Glutamatergic neuron (in vitro differentiated cells): ENCODE data around the gene C1orf122. TPM values are rescaled to one million over a fixed set of nuclear protein-coding genes. Genes with fewer than 3 reads are reported as not detected.

ENCODE experiments used
- DNase-seq: peaks from one replicate; pipeline ENCODE4 v3.0.0; 2022
- H3K27ac Mint-ChIP-seq: one replicate; pipeline ENCODE4 v1.8.0; 2020; ENCODE audit warnings: mild to moderate bottlenecking, mixed read lengths, inconsistent platforms; ENCODE audit not compliant: unreplicated experiment
- H3K27me3 Mint-ChIP-seq: one replicate; pipeline ENCODE4 v1.8.0; 2020; ENCODE audit warnings: mild to moderate bottlenecking, moderate library complexity, mixed read lengths, inconsistent platforms; ENCODE audit not compliant: unreplicated experiment
- H3K36me3 Mint-ChIP-seq: one replicate; pipeline ENCODE4 v1.8.0; 2020; ENCODE audit warnings: mild to moderate bottlenecking, mixed read lengths, inconsistent platforms; ENCODE audit not compliant: unreplicated experiment
- H3K4me1 Mint-ChIP-seq: one replicate; pipeline ENCODE4 v1.8.0; 2020; ENCODE audit warnings: mild to moderate bottlenecking, low read depth, mixed read lengths, inconsistent platforms; ENCODE audit not compliant: unreplicated experiment
- H3K4me3 Mint-ChIP-seq: one replicate; pipeline ENCODE4 v1.8.0; 2020; ENCODE audit warnings: mild to moderate bottlenecking, mixed read lengths, inconsistent platforms; ENCODE audit not compliant: unreplicated experiment
- H3K9me3 Mint-ChIP-seq: one replicate; pipeline ENCODE4 v1.8.0; 2020; ENCODE audit warnings: mild to moderate bottlenecking, moderate library complexity, mixed read lengths, inconsistent platforms; ENCODE audit not compliant: unreplicated experiment
- total RNA-seq: library from RNA; stranded (reverse); fragmentation: NEBNext Ultra II Directional; extraction: Animal tissue kit (Norgen Biotek cat#: 25700); gene quantifications from one replicate; pipeline ENCODE4 v1.2.1, GENCODE V29; 2021; ENCODE audit not compliant: unreplicated experiment
- TF ChIP-seq, protein P1 (sequence below): fragments of 200-600 bp; sonication (generic); IDR thresholded peaks from one replicate; pipeline ENCODE4 v1.5.0; 2021; ENCODE audit not compliant: partially characterized antibody, unreplicated experiment

The C1orf122 gene
- total RNA-seq, 1 donor from 2014 or later, result 57.3 TPM

DNA sequence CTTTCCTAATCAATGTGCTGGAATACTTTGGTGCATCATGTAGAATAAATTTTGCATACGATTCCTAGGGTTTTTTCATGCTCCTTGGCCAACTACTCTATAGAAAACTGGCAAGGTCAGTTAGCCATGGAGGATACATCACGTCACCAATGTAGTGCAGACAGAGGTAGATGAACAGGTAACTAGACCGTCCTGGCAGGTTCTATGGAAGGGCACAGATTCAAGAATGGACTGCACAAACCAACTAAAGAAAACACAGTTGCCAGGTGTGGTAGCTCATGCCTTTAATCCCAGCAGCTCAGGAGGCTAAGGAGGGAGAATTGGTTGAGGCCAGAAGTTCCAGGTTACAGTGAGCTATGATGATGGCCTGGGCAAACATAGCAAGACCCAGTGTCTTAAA is 41.9 kb downstream of the C1orf122 start:
- no peaks in the 10 kb centered on the region for H3K4me1 Mint-ChIP-seq
- no peaks in the 10 kb centered on the region for H3K9me3 Mint-ChIP-seq
- no peak overlapping the region for H3K4me3 Mint-ChIP-seq
- DNase-seq, result no peak
- no peaks in the 10 kb centered on the region for H3K36me3 Mint-ChIP-seq
- H3K27ac Mint-ChIP-seq, result no peak overlapping the region
- TF ChIP-seq, protein P1, sequence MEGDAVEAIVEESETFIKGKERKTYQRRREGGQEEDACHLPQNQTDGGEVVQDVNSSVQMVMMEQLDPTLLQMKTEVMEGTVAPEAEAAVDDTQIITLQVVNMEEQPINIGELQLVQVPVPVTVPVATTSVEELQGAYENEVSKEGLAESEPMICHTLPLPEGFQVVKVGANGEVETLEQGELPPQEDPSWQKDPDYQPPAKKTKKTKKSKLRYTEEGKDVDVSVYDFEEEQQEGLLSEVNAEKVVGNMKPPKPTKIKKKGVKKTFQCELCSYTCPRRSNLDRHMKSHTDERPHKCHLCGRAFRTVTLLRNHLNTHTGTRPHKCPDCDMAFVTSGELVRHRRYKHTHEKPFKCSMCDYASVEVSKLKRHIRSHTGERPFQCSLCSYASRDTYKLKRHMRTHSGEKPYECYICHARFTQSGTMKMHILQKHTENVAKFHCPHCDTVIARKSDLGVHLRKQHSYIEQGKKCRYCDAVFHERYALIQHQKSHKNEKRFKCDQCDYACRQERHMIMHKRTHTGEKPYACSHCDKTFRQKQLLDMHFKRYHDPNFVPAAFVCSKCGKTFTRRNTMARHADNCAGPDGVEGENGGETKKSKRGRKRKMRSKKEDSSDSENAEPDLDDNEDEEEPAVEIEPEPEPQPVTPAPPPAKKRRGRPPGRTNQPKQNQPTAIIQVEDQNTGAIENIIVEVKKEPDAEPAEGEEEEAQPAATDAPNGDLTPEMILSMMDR, result no peak
- peaks cover 1% of the 10 kb centered on the region for H3K27me3 Mint-ChIP-seq

DNA sequence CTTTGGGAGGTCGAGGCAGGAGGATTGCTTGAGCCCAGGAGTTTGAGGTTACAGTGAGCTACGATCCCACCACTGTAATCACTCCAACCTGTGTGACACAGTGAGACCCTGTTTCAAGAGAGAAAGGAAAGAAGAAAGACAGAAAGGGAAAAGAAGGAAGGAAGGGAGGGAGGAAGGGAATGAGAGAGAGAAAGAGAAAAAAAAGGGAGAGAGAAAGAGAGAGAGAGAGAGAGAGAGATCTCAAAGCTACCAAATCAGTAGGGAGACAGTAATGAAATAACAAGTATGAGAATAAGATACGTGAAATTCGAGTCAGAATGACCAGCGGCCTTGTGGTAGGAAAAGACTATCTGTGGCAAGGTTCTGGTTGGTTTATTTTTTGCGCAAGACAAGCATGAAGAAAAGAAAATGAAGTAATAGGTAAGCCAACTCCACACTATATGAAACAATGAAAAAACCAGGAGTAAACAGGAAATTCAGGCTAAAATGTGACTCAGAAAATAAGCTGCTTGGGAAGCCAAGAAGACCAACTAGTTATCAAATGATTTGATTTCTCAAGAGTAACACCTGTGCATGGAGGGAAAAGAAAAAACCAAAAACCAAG is 42.9 kb downstream of the C1orf122 start:
- Mint-ChIP-seq H3K27ac (no peak overlapping the region), H3K4me1 (no peaks in the 10 kb centered on the region), H3K4me3 (no peak overlapping the region), H3K9me3 (no peaks in the 10 kb centered on the region), H3K27me3 (peaks cover 1% of the 10 kb centered on the region), H3K36me3 (no peaks in the 10 kb centered on the region)
- no peak for DNase-seq
- TF ChIP-seq, protein P1, result no peak

DNA sequence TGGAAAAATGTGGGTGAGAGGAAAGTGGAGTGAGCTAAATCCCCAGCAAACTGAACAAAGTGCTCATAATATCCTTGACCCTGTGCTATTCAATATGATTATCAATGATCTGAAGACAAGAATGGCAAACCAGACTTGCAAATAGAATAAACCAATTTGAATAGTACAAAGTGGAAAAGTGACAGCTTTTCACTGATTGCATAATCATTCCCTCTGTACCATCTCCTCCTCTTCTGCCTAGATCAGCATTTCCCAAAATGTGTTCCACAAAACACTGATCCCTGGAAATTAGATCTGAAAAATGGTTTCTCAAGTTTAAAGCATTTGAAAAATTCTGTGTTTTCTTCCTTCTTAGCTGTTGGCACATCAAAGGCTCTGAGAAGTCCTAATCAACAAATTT is 43.7 kb downstream of the C1orf122 start:
- Mint-ChIP-seq H3K27me3 (peaks cover 1% of the 10 kb centered on the region), H3K36me3 (no peaks in the 10 kb centered on the region), H3K27ac (no peak overlapping the region), H3K9me3 (no peaks in the 10 kb centered on the region), H3K4me3 (no peak overlapping the region), H3K4me1 (no peaks in the 10 kb centered on the region)
- no peak for DNase-seq
- TF ChIP-seq, protein P1, result no peak

GRCh38 chr1:37851782-37852210 is 44.2 kb downstream of the C1orf122 start:
- no peaks in the 10 kb centered on the region for H3K9me3 Mint-ChIP-seq
- DNase-seq, result no peak
- no peaks in the 10 kb centered on the region for H3K27me3 Mint-ChIP-seq
- no peak overlapping the region for H3K4me3 Mint-ChIP-seq
- TF ChIP-seq, protein P1, result no peak
- no peaks in the 10 kb centered on the region for H3K36me3 Mint-ChIP-seq
- H3K27ac Mint-ChIP-seq, result no peak overlapping the region
- H3K4me1 Mint-ChIP-seq, result no peaks in the 10 kb centered on the region

- Mint-ChIP-seq H3K9me3 (no peaks in the 10 kb centered on the region), H3K4me3 (no peak overlapping the region), H3K27me3 (no peaks in the 10 kb centered on the region), H3K4me1 (no peaks in the 10 kb centered on the region), H3K36me3 (no peaks in the 10 kb centered on the region), H3K27ac (no peak overlapping the region)
- no peak for DNase-seq
- TF ChIP-seq, protein P1, result no peak
Measured at GRCh38 chr1:37853157-37853556, 45.6 kb downstream of the C1orf122 start.
